KMS-11 (cell line): ENCODE data around the gene PDZD11.
"Not testable (repeated sequence)": the region's sequence is repeated elsewhere in the genome, so short reads cannot be mapped to it uniquely, and the experiment has no call there.

ENCODE experiments used
- H2AFZ ChIP-seq: fragments of 200-600 bp; sonication (generic); 2 replicates; pipeline ENCODE4 v1.6.1; 2016; ENCODE audit warnings: antibody characterized with exemption, mixed run types, low read depth
- H3K27ac ChIP-seq: fragments of 200-600 bp; sonication (generic); 2 replicates; pipeline ENCODE4 v1.6.1; 2016; ENCODE audit warnings: mild to moderate bottlenecking, mixed run types
- H3K27me3 ChIP-seq: fragments of 200-600 bp; sonication (generic); 2 replicates; pipeline ENCODE4 v1.6.1; 2017; ENCODE audit warnings: mild to moderate bottlenecking, low read depth, mixed run types, moderate library complexity; ENCODE audit not compliant: insufficient read depth
- H3K36me3 ChIP-seq: fragments of 200-600 bp; sonication (generic); 2 replicates; pipeline ENCODE4 v1.6.1; 2017; ENCODE audit warnings: mild to moderate bottlenecking, mixed run types; ENCODE audit not compliant: insufficient read depth
- H3K4me1 ChIP-seq: fragments of 200-600 bp; sonication (generic); 2 replicates; pipeline ENCODE4 v1.6.1; 2016; ENCODE audit warnings: mild to moderate bottlenecking, low read depth, mixed run types; ENCODE audit not compliant: poor library complexity, severe bottlenecking
- H3K4me2 ChIP-seq: fragments of 200-600 bp; sonication (generic); 2 replicates; pipeline ENCODE4 v1.7.0; 2016; ENCODE audit warnings: mild to moderate bottlenecking, mixed run types
- H3K4me3 ChIP-seq: fragments of 200-600 bp; sonication (generic); IDR thresholded peaks from 2 replicates; pipeline ENCODE4 v1.6.1; 2017; ENCODE audit warnings: low read depth, low read length, mixed read lengths; ENCODE audit not compliant: insufficient read depth
- H3K79me2 ChIP-seq: fragments of 200-600 bp; sonication (generic); 2 replicates; pipeline ENCODE4 v1.6.1; 2016; ENCODE audit warnings: low read depth, mixed run types; ENCODE audit not compliant: insufficient read depth
- H3K9ac ChIP-seq: fragments of 200-600 bp; sonication (generic); 2 replicates; pipeline ENCODE4 v1.6.1; 2016; ENCODE audit warnings: mild to moderate bottlenecking, mixed run types
- H4K20me1 ChIP-seq: fragments of 200-600 bp; sonication (generic); 2 replicates; pipeline ENCODE4 v1.6.1; 2016; ENCODE audit warnings: mild to moderate bottlenecking, mixed run types; ENCODE audit not compliant: insufficient read depth
- CTCF ChIP-seq: fragments of 200-600 bp; sonication (generic); conservative IDR thresholded peaks from 2 replicates; pipeline ENCODE4 v1.6.1; 2017; ENCODE audit warnings: low read depth, mild to moderate bottlenecking, antibody characterized with exemption, low read length, moderate library complexity, mixed read lengths

Gene PDZD11

GRCh38 chrX:70281951-70282350, 7.8 kb downstream of the PDZD11 start, which contains the start of gene RAB41:
TSS of gene RAB41 (plus strand) at chrX:70282172. CDS start at chrX:70282218, 46 bp downstream.
- H3K27ac ChIP-seq: no peak within 1 kb of the TSS

GRCh38 chrX:70280573-70280972, 9.2 kb downstream of the PDZD11 start:
- Histone ChIP-seq H3K27ac (no peak overlapping the region), H3K36me3 (no peaks in the 10 kb centered on the region)

More at GRCh38 chrX:70281951-70282350, 7.8 kb downstream of the PDZD11 start, which contains the start of gene RAB41:
- no peak within 1 kb of the TSS for H3K9ac ChIP-seq
- H3K4me1 ChIP-seq: no peaks in the 10 kb centered on the region
- no peaks in the 10 kb centered on the region for H3K79me2 ChIP-seq
- H3K4me3 ChIP-seq: no peak within 1 kb of the TSS
- no peaks in the 10 kb centered on the region for H3K36me3 ChIP-seq
- H4K20me1 ChIP-seq: no peaks in the 10 kb centered on the region
- no peak for TF ChIP-seq CTCF
- no peak within 1 kb of the TSS for H3K4me2 ChIP-seq
- no peaks in the 10 kb centered on the region for H3K27me3 ChIP-seq
- no peak within 1 kb of the TSS for H2AFZ ChIP-seq

GRCh38 chrX:70279081-70279480, 10.6 kb downstream of the PDZD11 start:
- Histone ChIP-seq H4K20me1 (no peaks in the 10 kb centered on the region), H3K27ac (no peak overlapping the region), H2AFZ (no peak overlapping the region), H3K27me3 (no peaks in the 10 kb centered on the region), H3K4me1 (no peaks in the 10 kb centered on the region), H3K9ac (no peak overlapping the region), H3K36me3 (no peaks in the 10 kb centered on the region), H3K4me2 (no peak overlapping the region), H3K79me2 (no peaks in the 10 kb centered on the region), H3K4me3 (no peak overlapping the region)
- TF ChIP-seq CTCF: no peak

More at GRCh38 chrX:70280573-70280972, 9.2 kb downstream of the PDZD11 start:
- TF ChIP-seq CTCF: no peak
- no peak overlapping the region for H3K4me2 ChIP-seq
- no peak overlapping the region for H3K9ac ChIP-seq
- no peaks in the 10 kb centered on the region for H3K27me3 ChIP-seq
- no peaks in the 10 kb centered on the region for H4K20me1 ChIP-seq
- no peaks in the 10 kb centered on the region for H3K4me1 ChIP-seq
- no peak overlapping the region for H2AFZ ChIP-seq
- no peaks in the 10 kb centered on the region for H3K79me2 ChIP-seq
- no peak overlapping the region for H3K4me3 ChIP-seq

GRCh38 chrX:70274029-70274428, 15.7 kb downstream of the PDZD11 start:
- H2AFZ ChIP-seq: not testable (repeated sequence)

GRCh38 chrX:70268034-70268433, 21.7 kb downstream of the PDZD11 start, which contains the start of gene ARR3:
TSS of gene ARR3 (plus strand) at chrX:70268334. CDS start at chrX:70269386, 1,052 bp downstream.
- Histone ChIP-seq H3K9ac (no peak within 1 kb of the TSS), H3K4me3 (no peak within 1 kb of the TSS), H3K27ac (no peak within 1 kb of the TSS), H3K4me1 (no peaks in the 10 kb centered on the region), H3K36me3 (no peaks in the 10 kb centered on the region), H3K79me2 (no peaks in the 10 kb centered on the region), H2AFZ (no peak within 1 kb of the TSS), H3K27me3 (no peaks in the 10 kb centered on the region), H4K20me1 (no peaks in the 10 kb centered on the region), H3K4me2 (no peak within 1 kb of the TSS)
- TF ChIP-seq CTCF: no peak

More at GRCh38 chrX:70274029-70274428, 15.7 kb downstream of the PDZD11 start:
- H3K79me2 ChIP-seq, H3K4me3 ChIP-seq, H3K27me3 ChIP-seq, H3K4me2 ChIP-seq, H3K27ac ChIP-seq, H3K9ac ChIP-seq, H3K36me3 ChIP-seq, H3K4me1 ChIP-seq, H4K20me1 ChIP-seq: not testable (repeated sequence)
